EL (cell line): ENCODE data around the gene SLC3A2.
A peak's percentile ranks its signal among the peaks of the same experiment; 100 is the strongest.
"Not testable (repeated sequence)": the region's sequence is repeated elsewhere in the genome, so short reads cannot be mapped to it uniquely, and the experiment has no call there.

ENCODE experiments used
- DNase-seq: peaks from one replicate; pipeline ENCODE4 v3.0.0-alpha.2; 2016

Gene SLC3A2

GRCh38 chr11:62880803-62881578, at the start of gene SLC3A2:
Gene SLC3A2, plus strand, starts transcription at chr11:62880896. Its CDS starts 128 bp downstream, at chr11:62881024.
- DNase-seq, result peak; percentile 92

- no peak for DNase-seq
These were observed 49.7 kb upstream of the SLC3A2 start for GRCh38 chr11:62830904-62831519.

- peak; percentile 99 for DNase-seq
These were observed 49.0 kb upstream of the SLC3A2 start, which contains the start of gene STX5 for GRCh38 chr11:62831520-62832335. Gene STX5, minus strand, starts transcription at chr11:62832051. Its CDS starts 808 bp downstream, at chr11:62831243.

GRCh38 chr11:62832336-62833234, 48.1 kb upstream of the SLC3A2 start, which contains the start of gene TEX54:
Gene TEX54, minus strand, starts transcription at chr11:62832841.
- peak; percentile 48 for DNase-seq

- DNase-seq, result no peak
These were observed 45.4 kb upstream of the SLC3A2 start for GRCh38 chr11:62835336-62835735.

- DNase-seq, result peak; percentile 92
These were observed 41.4 kb upstream of the SLC3A2 start, which contains the start of gene WDR74 for GRCh38 chr11:62839050-62839945. Gene WDR74, minus strand, starts transcription at chr11:62839590. Its CDS starts 20 bp downstream, at chr11:62839570.

GRCh38 chr11:62840721-62841360, 39.9 kb upstream of the SLC3A2 start:
- peak; percentile 95 for DNase-seq

- DNase-seq, result peak; percentile 99
These were observed 39.1 kb upstream of the SLC3A2 start for GRCh38 chr11:62841361-62842170.

- DNase-seq, result peak; percentile 36
These were observed 38.4 kb upstream of the SLC3A2 start for GRCh38 chr11:62842171-62842741.

- not testable (repeated sequence) for DNase-seq
These were observed 37.8 kb upstream of the SLC3A2 start for GRCh38 chr11:62842891-62843290.

GRCh38 chr11:62843466-62843865, 37.2 kb upstream of the SLC3A2 start:
- no peak for DNase-seq

GRCh38 chr11:62844154-62844553, 36.5 kb upstream of the SLC3A2 start:
- no peak for DNase-seq

GRCh38 chr11:62846177-62846576, 34.5 kb upstream of the SLC3A2 start:
- DNase-seq, result no peak

- DNase-seq, result no peak
These were observed 32.9 kb upstream of the SLC3A2 start for GRCh38 chr11:62847767-62848314.

GRCh38 chr11:62850911-62851806, 29.5 kb upstream of the SLC3A2 start:
- peak; percentile 66 for DNase-seq

- peak; percentile 34 for DNase-seq
These were observed 28.7 kb upstream of the SLC3A2 start for GRCh38 chr11:62851807-62852522.
